ENCODE data around the gene DCTN4.

Gene DCTN4

GRCh38 chr5:150663936-150664335 is 94.9 kb downstream of the DCTN4 start:
- no peak for DNase-seq

- no peak for DNase-seq
Measured at GRCh38 chr5:150662731-150663516, 95.9 kb downstream of the DCTN4 start.

- no peak for DNase-seq
Measured at GRCh38 chr5:150661821-150662596, 96.8 kb downstream of the DCTN4 start.

GRCh38 chr5:150661086-150661485 is 97.7 kb downstream of the DCTN4 start, which contains the start of gene MYOZ3:
TSS of gene MYOZ3 (plus strand) at chr5:150661251. CDS start at chr5:150662942, 1,691 bp downstream.
- DNase-seq: no peak

- DNase-seq: no peak
Measured at GRCh38 chr5:150660108-150660831, 98.5 kb downstream of the DCTN4 start.

GRCh38 chr5:150659360-150660107 is 99.3 kb downstream of the DCTN4 start:
- no peak for DNase-seq

- no peak for DNase-seq
Measured at GRCh38 chr5:150658699-150659265, 100.0 kb downstream of the DCTN4 start.
